GM04503 (cell line): Measurements from ENCODE around the gene NSUN7.

Experiments used
- DNase-seq: peaks from one replicate; pipeline ENCODE4 v3.0.0-alpha.2; 2012; ENCODE audit warnings: low read depth

NSUN7 gene

GRCh38 chr4:40846532-40846931 lies 96.8 kb downstream of the NSUN7 start:
- no peak for DNase-seq

- no peak for DNase-seq
These were observed 98.5 kb downstream of the NSUN7 start for GRCh38 chr4:40848251-40848650.

GRCh38 chr4:40848940-40849339 lies 99.2 kb downstream of the NSUN7 start:
- no peak for DNase-seq

- no peak for DNase-seq
These were observed 100.7 kb downstream of the NSUN7 start for GRCh38 chr4:40850496-40850895.

GRCh38 chr4:40856277-40856839 lies 106.6 kb downstream of the NSUN7 start:
- no peak for DNase-seq

- DNase-seq = no peak
These were observed 107.1 kb downstream of the NSUN7 start for GRCh38 chr4:40856840-40857362.

- DNase-seq = no peak
These were observed 108.2 kb downstream of the NSUN7 start for GRCh38 chr4:40857956-40858355.

- DNase-seq = no peak
These were observed 109.2 kb downstream of the NSUN7 start for GRCh38 chr4:40858962-40859361.
